ENCODE measurements around the gene MMEL1. TPM values are rescaled to one million over a fixed set of nuclear protein-coding genes. Genes with fewer than 3 reads are reported as not detected.

Gene MMEL1
- total and polyA plus RNA-seq, 2 of the 13 experiments (the other 11 are each of a cell fraction or from before 2014, with no cell fraction given), result 0.48 TPM; not detected in 1

- TF ChIP-seq MED8 (CRISPR knock-in tag; IDR thresholded peaks at IDR 0.05; ENCODE audit: insufficient replicate concordance) (no peak), CENPBD1 (CRISPR knock-in tag; IDR thresholded peaks at IDR 0.05; ENCODE audit: borderline replicate concordance, low read depth) (no peak), GABPA (IDR thresholded peaks at IDR 0.05; ENCODE audit: low read depth, low read length) (no peak), GABPA (CRISPR knock-in tag; IDR thresholded peaks at IDR 0.05; ENCODE audit: low read depth) (no peak), POLR2AphosphoS2 (IDR thresholded peaks at IDR 0.05; ENCODE audit: low read depth, low read length) (no peak), ELF3 (CRISPR knock-in tag; IDR thresholded peaks at IDR 0.05) (no peak), ZNF615 (CRISPR knock-in tag; IDR thresholded peaks at IDR 0.05; ENCODE audit: borderline replicate concordance) (no peak), ARID4A (CRISPR knock-in tag; IDR thresholded peaks at IDR 0.05; ENCODE audit: borderline replicate concordance) (no peak; the same call in 1 of the 2 replicates), DDIT3 (CRISPR knock-in tag; IDR thresholded peaks at IDR 0.05) (no peak), TFAP4 (IDR thresholded peaks at IDR 0.05; ENCODE audit: borderline replicate concordance, low read depth) (no peak), KDM5B (CRISPR knock-in tag; IDR thresholded peaks at IDR 0.05; ENCODE audit: borderline replicate concordance) (no peak; the same call in 1 of the 2 replicates), ZNF83 (CRISPR knock-in tag; IDR thresholded peaks at IDR 0.05; ENCODE audit: borderline replicate concordance) (no peak), GLMP (CRISPR knock-in tag; IDR thresholded peaks at IDR 0.05; ENCODE audit: borderline replicate concordance) (no peak), MTF2 (CRISPR knock-in tag; IDR thresholded peaks at IDR 0.05; ENCODE audit: borderline replicate concordance) (no peak), CEBPB (IDR thresholded peaks at IDR 0.05; ENCODE audit: borderline replicate concordance, low read depth, low read length) (no peak), ZC3H13 (CRISPR knock-in tag; IDR thresholded peaks at IDR 0.05) (no peak), E2F1 (CRISPR knock-in tag; IDR thresholded peaks at IDR 0.05) (no peak), ZMYM4 (CRISPR knock-in tag; IDR thresholded peaks at IDR 0.05) (no peak)
These were observed 45.6 kb downstream of the MMEL1 start (continued) for GRCh38 chr1:2587071-2587859.

Measured in HepG2 (cell line).